HepG2 (cell line): Measurements from ENCODE around the gene NAV1. TPM values are rescaled to one million over a fixed set of nuclear protein-coding genes. Genes with fewer than 3 reads are reported as not detected.
A peak's percentile ranks its signal among the peaks of the same experiment; 100 is the strongest.

Experiments used
- CHCHD3 ChIP-seq: sonication (generic); formaldehyde crosslinking; IDR thresholded peaks from 2 replicates; pipeline ENCODE4 v1.8.0; 2022; ENCODE audit warnings: mild to moderate bottlenecking, missing genetic modification reagents, moderate library complexity
- HES4 ChIP-seq: sonication (generic); formaldehyde crosslinking; IDR thresholded peaks from 2 replicates; pipeline ENCODE4 v1.9.0; 2021; ENCODE audit warnings: mild to moderate bottlenecking, missing genetic modification reagents, borderline replicate concordance
- HNRNPL ChIP-seq: fragments of 200-400 bp; formaldehyde crosslinking; IDR thresholded peaks from 2 replicates; pipeline ENCODE4 v1.6.1; 2017; ENCODE audit warnings: mild to moderate bottlenecking, low read depth, low read length
- IKZF1 ChIP-seq: fragments of 450-650 bp; IDR thresholded peaks from 2 replicates; pipeline ENCODE4 v1.7.1; 2016
- MED13 ChIP-seq: sonication (generic); formaldehyde crosslinking; IDR thresholded peaks from 2 replicates; pipeline ENCODE4 v1.5.0; 2020; ENCODE audit warnings: missing genetic modification reagents
- PTBP1 ChIP-seq: fragments of 200-400 bp; formaldehyde crosslinking; IDR thresholded peaks from 2 replicates; pipeline ENCODE4 v1.6.1; 2018; ENCODE audit warnings: low read length, low read depth; ENCODE audit not compliant: poor library complexity, severe bottlenecking
- SALL1 ChIP-seq: sonication (generic); formaldehyde crosslinking; IDR thresholded peaks from 2 replicates; pipeline ENCODE4 v1.8.0; 2022; ENCODE audit warnings: mild to moderate bottlenecking, missing genetic modification reagents
- SP4 ChIP-seq: sonication (generic); formaldehyde crosslinking; IDR thresholded peaks from 2 replicates; pipeline ENCODE4 v1.8.1; 2023; ENCODE audit warnings: mild to moderate bottlenecking, missing genetic modification reagents
- SSRP1 ChIP-seq: IDR thresholded peaks from 2 replicates; pipeline ENCODE4 v1.6.1; 2016; ENCODE audit warnings: control low read depth
- SUZ12 ChIP-seq: fragments of 150-350 bp; IDR thresholded peaks from 2 replicates; pipeline ENCODE4 v1.6.1; 2014; ENCODE audit warnings: low read depth, low read length
- TAF15 ChIP-seq: fragments of 200-400 bp; formaldehyde crosslinking; IDR thresholded peaks from one replicate; pipeline ENCODE4 v1.6.1; 2018; ENCODE audit warnings: mild to moderate bottlenecking, low read depth, low read length; ENCODE audit not compliant: poor library complexity, severe bottlenecking
- WIZ ChIP-seq: sonication (generic); formaldehyde crosslinking; IDR thresholded peaks from 2 replicates; pipeline ENCODE4 v1.5.1; 2020; ENCODE audit warnings: mild to moderate bottlenecking, missing genetic modification reagents
- ZKSCAN8 ChIP-seq: IDR thresholded peaks from 2 replicates; pipeline ENCODE4 v1.6.1; 2016; ENCODE audit warnings: borderline replicate concordance, missing genetic modification reagents, missing compliant biosample characterization
- ZNF205 ChIP-seq: IDR thresholded peaks from 2 replicates; pipeline ENCODE4 v1.6.1; 2018; ENCODE audit warnings: missing biosample characterization, missing genetic modification reagents
- ZNF280D ChIP-seq: sonication (generic); formaldehyde crosslinking; IDR thresholded peaks from 2 replicates; pipeline ENCODE4 v1.5.1; 2020; ENCODE audit warnings: mild to moderate bottlenecking, missing genetic modification reagents
- ZNF331 ChIP-seq: sonication (generic); formaldehyde crosslinking; IDR thresholded peaks from 2 replicates; pipeline ENCODE4 v1.4.0; 2020; ENCODE audit warnings: missing genetic modification reagents
- ZNF33B ChIP-seq: sonication (generic); formaldehyde crosslinking; IDR thresholded peaks from 2 replicates; pipeline ENCODE4 v1.5.1; 2020; ENCODE audit warnings: mild to moderate bottlenecking, missing genetic modification reagents
- ZNF652 ChIP-seq: IDR thresholded peaks from 2 replicates; pipeline ENCODE4 v1.6.1; 2016; ENCODE audit warnings: low read depth, borderline replicate concordance
- ZNF816 ChIP-seq: sonication (generic); formaldehyde crosslinking; IDR thresholded peaks from 2 replicates; pipeline ENCODE4 v1.8.0; 2022; ENCODE audit warnings: missing genetic modification reagents, mild to moderate bottlenecking, borderline replicate concordance
- polyA plus RNA-seq, 8 experiments: library from polyadenylated mRNA; depleted of rRNA in 3 of 8; stranded (reverse) in 7 of 8; unstranded in 1 of 8; fragments of >200 nt; fragmentation: Illumina TruSeq in 4 of 8; extraction: Trizol in 4 of 8; gene quantifications; 2 replicates each; pipeline versions ENCODE4 v1.2.1 to v1.2.3, GENCODE V29; 2011 to 2016; ENCODE audit warnings: low read depth in 4 of 8, missing spikeins in 1 of 8, mixed read lengths in 1 of 8; ENCODE audit not compliant: insufficient read depth in 1 of 8
- total RNA-seq, 5 experiments: library from RNA; depleted of rRNA; stranded (reverse); fragments of >200 nt; fragmentation: Illumina TruSeq; extraction: Trizol; gene quantifications; 2 replicates each; pipeline ENCODE4 v1.2.3, GENCODE V29; 2016; ENCODE audit warnings: low read depth in 1 of 5
- TF ChIP-seq, protein P1 (sequence below): sonication (generic); formaldehyde crosslinking; IDR thresholded peaks from 2 replicates; pipeline ENCODE4 v1.8.0; 2022; ENCODE audit warnings: missing genetic modification reagents, mild to moderate bottlenecking, borderline replicate concordance
- TF ChIP-seq, protein P2 (sequence below): sonication (generic); formaldehyde crosslinking; IDR thresholded peaks from 2 replicates; pipeline ENCODE4 v1.8.1; 2023; ENCODE audit warnings: mild to moderate bottlenecking, missing genetic modification reagents, borderline replicate concordance
- TF ChIP-seq, protein P3 (sequence below): IDR thresholded peaks from 2 replicates; pipeline ENCODE4 v1.6.1; 2016; ENCODE audit warnings: control low read depth
- TF ChIP-seq, protein P4 (sequence below): IDR thresholded peaks from 2 replicates; pipeline ENCODE4 v1.6.1; 2012; ENCODE audit warnings: inconsistent platforms
- TF ChIP-seq, protein P5 (sequence below): sonication (generic); formaldehyde crosslinking; IDR thresholded peaks from 2 replicates; pipeline ENCODE4 v1.4.0; 2020; ENCODE audit warnings: missing genetic modification reagents, borderline replicate concordance

The NAV1 gene
- total and polyA plus RNA-seq, 2 of the 13 experiments (the other 11 are each of a cell fraction or from before 2014, with no cell fraction given) = not detected

GRCh38 chr1:201500670-201501120 lies 38.2 kb upstream of the NAV1 start (continued):
- TF ChIP-seq ZKSCAN8 (CRISPR knock-in tag) = no peak
- TF ChIP-seq TAF15 = no peak
- TF ChIP-seq SALL1 (CRISPR knock-in tag) = peak; percentile 19; the same call in 1 of the 2 replicates
- no peak for TF ChIP-seq PTBP1
- TF ChIP-seq IKZF1 = no peak
- TF ChIP-seq, protein P1, sequence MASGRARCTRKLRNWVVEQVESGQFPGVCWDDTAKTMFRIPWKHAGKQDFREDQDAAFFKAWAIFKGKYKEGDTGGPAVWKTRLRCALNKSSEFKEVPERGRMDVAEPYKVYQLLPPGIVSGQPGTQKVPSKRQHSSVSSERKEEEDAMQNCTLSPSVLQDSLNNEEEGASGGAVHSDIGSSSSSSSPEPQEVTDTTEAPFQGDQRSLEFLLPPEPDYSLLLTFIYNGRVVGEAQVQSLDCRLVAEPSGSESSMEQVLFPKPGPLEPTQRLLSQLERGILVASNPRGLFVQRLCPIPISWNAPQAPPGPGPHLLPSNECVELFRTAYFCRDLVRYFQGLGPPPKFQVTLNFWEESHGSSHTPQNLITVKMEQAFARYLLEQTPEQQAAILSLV (CRISPR knock-in tag) = no peak
- no peak for TF ChIP-seq HES4 (CRISPR knock-in tag)
- no peak for TF ChIP-seq SUZ12
- TF ChIP-seq, protein P2, sequence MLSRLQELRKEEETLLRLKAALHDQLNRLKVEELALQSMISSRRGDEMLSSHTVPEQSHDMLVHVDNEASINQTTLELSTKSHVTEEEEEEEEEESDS (CRISPR knock-in tag) = no peak
- TF ChIP-seq ZNF280D = no peak
- TF ChIP-seq WIZ (CRISPR knock-in tag) = no peak
- no peak for TF ChIP-seq ZNF816
- TF ChIP-seq ZNF331 (CRISPR knock-in tag) = no peak
- TF ChIP-seq ZNF33B (CRISPR knock-in tag) = no peak
- TF ChIP-seq, protein P3, sequence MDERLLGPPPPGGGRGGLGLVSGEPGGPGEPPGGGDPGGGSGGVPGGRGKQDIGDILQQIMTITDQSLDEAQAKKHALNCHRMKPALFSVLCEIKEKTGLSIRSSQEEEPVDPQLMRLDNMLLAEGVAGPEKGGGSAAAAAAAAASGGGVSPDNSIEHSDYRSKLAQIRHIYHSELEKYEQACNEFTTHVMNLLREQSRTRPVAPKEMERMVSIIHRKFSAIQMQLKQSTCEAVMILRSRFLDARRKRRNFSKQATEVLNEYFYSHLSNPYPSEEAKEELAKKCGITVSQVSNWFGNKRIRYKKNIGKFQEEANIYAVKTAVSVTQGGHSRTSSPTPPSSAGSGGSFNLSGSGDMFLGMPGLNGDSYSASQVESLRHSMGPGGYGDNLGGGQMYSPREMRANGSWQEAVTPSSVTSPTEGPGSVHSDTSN (CRISPR knock-in tag) = no peak
- no peak for TF ChIP-seq CHCHD3 (CRISPR knock-in tag)
- TF ChIP-seq ZNF652 = peak; percentile 94
- TF ChIP-seq ZNF205 (CRISPR knock-in tag) = no peak
- TF ChIP-seq HNRNPL = no peak
- TF ChIP-seq SSRP1 (CRISPR knock-in tag) = no peak
- TF ChIP-seq, protein P4, sequence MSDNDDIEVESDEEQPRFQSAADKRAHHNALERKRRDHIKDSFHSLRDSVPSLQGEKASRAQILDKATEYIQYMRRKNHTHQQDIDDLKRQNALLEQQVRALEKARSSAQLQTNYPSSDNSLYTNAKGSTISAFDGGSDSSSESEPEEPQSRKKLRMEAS = no peak
- TF ChIP-seq, protein P5, sequence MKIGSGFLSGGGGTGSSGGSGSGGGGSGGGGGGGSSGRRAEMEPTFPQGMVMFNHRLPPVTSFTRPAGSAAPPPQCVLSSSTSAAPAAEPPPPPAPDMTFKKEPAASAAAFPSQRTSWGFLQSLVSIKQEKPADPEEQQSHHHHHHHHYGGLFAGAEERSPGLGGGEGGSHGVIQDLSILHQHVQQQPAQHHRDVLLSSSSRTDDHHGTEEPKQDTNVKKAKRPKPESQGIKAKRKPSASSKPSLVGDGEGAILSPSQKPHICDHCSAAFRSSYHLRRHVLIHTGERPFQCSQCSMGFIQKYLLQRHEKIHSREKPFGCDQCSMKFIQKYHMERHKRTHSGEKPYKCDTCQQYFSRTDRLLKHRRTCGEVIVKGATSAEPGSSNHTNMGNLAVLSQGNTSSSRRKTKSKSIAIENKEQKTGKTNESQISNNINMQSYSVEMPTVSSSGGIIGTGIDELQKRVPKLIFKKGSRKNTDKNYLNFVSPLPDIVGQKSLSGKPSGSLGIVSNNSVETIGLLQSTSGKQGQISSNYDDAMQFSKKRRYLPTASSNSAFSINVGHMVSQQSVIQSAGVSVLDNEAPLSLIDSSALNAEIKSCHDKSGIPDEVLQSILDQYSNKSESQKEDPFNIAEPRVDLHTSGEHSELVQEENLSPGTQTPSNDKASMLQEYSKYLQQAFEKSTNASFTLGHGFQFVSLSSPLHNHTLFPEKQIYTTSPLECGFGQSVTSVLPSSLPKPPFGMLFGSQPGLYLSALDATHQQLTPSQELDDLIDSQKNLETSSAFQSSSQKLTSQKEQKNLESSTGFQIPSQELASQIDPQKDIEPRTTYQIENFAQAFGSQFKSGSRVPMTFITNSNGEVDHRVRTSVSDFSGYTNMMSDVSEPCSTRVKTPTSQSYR (CRISPR knock-in tag) = no peak
- no peak for TF ChIP-seq SP4 (CRISPR knock-in tag)
- no peak for TF ChIP-seq MED13 (CRISPR knock-in tag)
